CD8-positive, alpha-beta memory T cell (primary cell): ENCODE data around the gene GRID2. TPM values are rescaled to one million over a fixed set of nuclear protein-coding genes. Genes with fewer than 3 reads are reported as not detected.
"Not testable (repeated sequence)": the region's sequence is repeated elsewhere in the genome, so short reads cannot be mapped to it uniquely, and the experiment has no call there.

Experiments
- CTCF ChIA-PET: fragments of 350-600 bp; sonication (Branson Sonifier 250); formaldehyde crosslinking; loops from one replicate; lab custom pipeline; 2021; ENCODE audit warnings: antibody characterized with exemption; lab: Charles Lee
- POLR2A ChIA-PET: fragments of 350-600 bp; sonication (Branson Sonifier 250); formaldehyde crosslinking; loops from one replicate; lab custom pipeline; 2021; ENCODE audit warnings: antibody characterized with exemption; lab: Charles Lee
- DNase-seq, 5 donors: peaks; one replicate each; pipeline versions ENCODE4 v3.0.0 to v3.0.0-alpha.2; 2020 to 2022; ENCODE audit warnings: mixed read lengths in 1 of 5
- H3K27ac ChIP-seq: one replicate; pipeline ENCODE4 v1.7.0; 2013; ENCODE audit warnings: low read depth, mild to moderate bottlenecking, low read length, moderate library complexity
- H3K27me3 ChIP-seq: 2 replicates; pipeline ENCODE4 v1.7.0; 2013; ENCODE audit warnings: low read length, mild to moderate bottlenecking; ENCODE audit not compliant: insufficient read depth, poor library complexity, severe bottlenecking
- H3K36me3 ChIP-seq: 2 replicates; pipeline ENCODE4 v1.7.0; 2013; ENCODE audit warnings: mild to moderate bottlenecking, low read length, moderate library complexity; ENCODE audit not compliant: insufficient read depth
- H3K4me1 ChIP-seq: 2 replicates; pipeline ENCODE4 v1.7.0; 2013; ENCODE audit warnings: mild to moderate bottlenecking, low read length, moderate library complexity; ENCODE audit not compliant: insufficient read depth
- H3K4me3 ChIP-seq: 2 replicates; pipeline ENCODE4 v1.7.0; 2013; ENCODE audit warnings: mild to moderate bottlenecking, low read length
- H3K9me3 ChIP-seq: 2 replicates; pipeline ENCODE4 v1.7.0; 2013; ENCODE audit warnings: mild to moderate bottlenecking, low read length
- H3K27ac Mint-ChIP-seq, 8 donors: one replicate each; pipeline ENCODE4 v1.8.0; 2020 to 2021; ENCODE audit warnings: mixed read lengths in 8 of 8, mild to moderate bottlenecking in 6 of 8, inconsistent platforms in 3 of 8, moderate library complexity in 3 of 8
- H3K27me3 Mint-ChIP-seq, 2 donors: one replicate each; pipeline ENCODE4 v1.8.0; 2020 to 2021; ENCODE audit warnings: mixed read lengths in 2 of 2, mild to moderate bottlenecking in 1 of 2, moderate library complexity in 1 of 2
- H3K36me3 Mint-ChIP-seq, 3 donors: one replicate each; pipeline ENCODE4 v1.8.0; 2020 to 2021; ENCODE audit warnings: mixed read lengths in 3 of 3, inconsistent platforms in 1 of 3, mild to moderate bottlenecking in 1 of 3
- H3K4me1 Mint-ChIP-seq, 3 donors: one replicate each; pipeline ENCODE4 v1.8.0; 2020 to 2021; ENCODE audit warnings: mixed read lengths in 3 of 3, inconsistent platforms in 1 of 3, mild to moderate bottlenecking in 1 of 3
- H3K4me3 Mint-ChIP-seq, 7 donors: one replicate each; pipeline ENCODE4 v1.8.0; 2020 to 2021; ENCODE audit warnings: mixed read lengths in 7 of 7, mild to moderate bottlenecking in 6 of 7, moderate library complexity in 4 of 7, inconsistent platforms in 2 of 7
- H3K9me3 Mint-ChIP-seq, 5 donors: one replicate each; pipeline ENCODE4 v1.8.0; 2020 to 2022; ENCODE audit warnings: mixed read lengths in 5 of 5, mild to moderate bottlenecking in 3 of 5, moderate library complexity in 2 of 5, inconsistent platforms in 1 of 5
- polyA plus RNA-seq: library from polyadenylated mRNA; unstranded; fragments of 300-500 nt; fragmentation: Illumina TruSeq; gene quantifications from one replicate; pipeline ENCODE4 v1.2.3, GENCODE V29; 2021
- total RNA-seq, 2 experiments: library from RNA; stranded (reverse); gene quantifications; one replicate each; pipeline ENCODE4 v1.2.3, GENCODE V29; 2021

The GRID2 gene
- total and polyA plus RNA-seq, 3 experiments from 2014 or later, result not detected

DNA sequence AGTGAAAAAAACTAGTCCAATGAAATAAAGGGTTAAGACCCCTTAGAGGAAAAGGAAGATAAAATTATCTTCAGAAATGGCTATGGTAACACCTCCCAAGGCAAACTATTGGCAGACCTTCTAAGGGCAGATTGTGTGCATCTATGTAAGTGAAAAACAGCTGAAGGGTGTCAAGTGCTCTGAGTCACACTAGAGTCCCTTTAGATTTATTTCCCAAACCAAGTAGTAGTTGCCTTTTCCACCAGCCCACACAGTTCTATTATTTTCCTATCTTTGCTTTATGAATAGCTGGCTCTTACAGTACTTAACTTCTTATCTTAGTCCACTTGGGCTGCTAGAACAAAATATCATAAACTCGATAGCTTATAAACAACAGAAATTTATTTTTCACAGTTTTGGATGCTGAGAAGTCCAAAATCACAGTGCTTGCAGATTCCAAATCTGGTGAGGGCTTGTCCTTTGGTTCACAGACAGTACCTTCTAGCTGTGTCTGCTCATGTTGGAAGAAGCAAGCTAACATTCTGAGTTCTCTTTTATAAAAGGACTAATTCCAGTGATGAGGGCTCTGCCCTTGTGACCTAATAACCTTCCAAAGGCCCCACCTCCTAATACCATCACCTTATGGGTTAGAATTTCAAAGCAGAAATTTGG is 143.6 kb downstream of the GRID2 start:
- Histone ChIP-seq H3K27ac (no peak overlapping the region), H3K36me3 (no peaks in the 10 kb centered on the region), H3K9me3 (no peaks in the 10 kb centered on the region), H3K4me1 (no peaks in the 10 kb centered on the region), H3K4me3 (no peak overlapping the region), H3K27me3 (no peaks in the 10 kb centered on the region)
- H3K27ac Mint-ChIP-seq, result no peak overlapping the region
- no peak overlapping the region for H3K4me3 Mint-ChIP-seq
- H3K27me3 Mint-ChIP-seq, result no peaks in the 10 kb centered on the region
- no peaks in the 10 kb centered on the region for H3K4me1 Mint-ChIP-seq
- ChIA-PET POLR2A (no interaction called here), CTCF (no interaction called here)
- no peak for DNase-seq
- no peaks in the 10 kb centered on the region for H3K36me3 Mint-ChIP-seq
- peaks cover 0 to 14% (median 5%) of the 10 kb centered on the region in 5 donors for H3K9me3 Mint-ChIP-seq

DNA sequence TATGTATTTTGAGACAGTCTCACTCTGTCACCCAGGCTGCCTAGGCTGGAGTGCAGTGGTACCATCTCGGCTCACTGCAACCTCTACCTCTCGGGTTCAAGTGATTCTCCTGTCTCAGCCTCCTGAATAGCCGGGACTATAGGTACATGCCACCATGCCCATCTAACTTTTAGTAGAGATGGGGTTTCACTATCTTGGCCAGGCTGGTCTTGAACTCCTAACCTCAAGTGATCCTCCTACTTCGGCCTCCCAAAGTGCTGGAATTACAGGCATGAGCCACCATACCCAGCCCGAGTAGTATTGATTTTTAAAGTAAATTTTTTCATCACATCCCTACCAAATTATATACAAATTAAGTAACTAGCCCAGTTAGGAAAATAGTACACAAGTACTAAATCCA is 144.4 kb downstream of the GRID2 start:
- H3K9me3 ChIP-seq, H3K36me3 Mint-ChIP-seq, DNase-seq, H3K27me3 Mint-ChIP-seq, H3K4me1 Mint-ChIP-seq, POLR2A ChIA-PET, CTCF ChIA-PET, H3K27ac Mint-ChIP-seq, H3K27ac ChIP-seq, H3K27me3 ChIP-seq, H3K4me1 ChIP-seq, H3K36me3 ChIP-seq, H3K4me3 ChIP-seq, H3K4me3 Mint-ChIP-seq: not testable (repeated sequence)
- peaks cover 0 to 14% (median 4%) of the 10 kb centered on the region in 5 donors for H3K9me3 Mint-ChIP-seq

DNA sequence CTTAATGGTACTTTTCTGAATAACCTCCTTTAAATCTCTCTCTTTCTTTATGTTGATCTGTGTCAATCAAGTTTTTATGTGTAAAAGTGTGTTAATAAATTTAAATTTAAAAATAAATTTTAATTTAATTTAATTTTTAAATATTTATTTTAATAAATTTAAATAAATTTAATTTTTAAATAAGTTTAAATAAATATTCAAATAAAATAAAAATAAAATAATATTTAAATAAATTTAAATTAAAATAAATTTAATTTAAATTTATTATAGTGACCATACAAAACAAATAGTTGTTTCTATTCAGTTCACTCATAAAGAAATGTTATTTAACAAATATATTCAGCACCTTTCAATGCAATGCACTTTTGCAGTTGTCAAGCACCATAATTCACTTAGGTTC is 146.9 kb downstream of the GRID2 start:
- ChIA-PET POLR2A (no interaction called here), CTCF (no interaction called here)
- Histone ChIP-seq H3K36me3 (no peaks in the 10 kb centered on the region), H3K4me1 (no peaks in the 10 kb centered on the region), H3K4me3 (no peak overlapping the region), H3K27ac (no peak overlapping the region), H3K9me3 (no peaks in the 10 kb centered on the region), H3K27me3 (no peaks in the 10 kb centered on the region)
- Mint-ChIP-seq H3K9me3 (peaks cover 0 to 10% (median 4%) of the 10 kb centered on the region in 5 donors), H3K27me3 (no peaks in the 10 kb centered on the region), H3K4me1 (no peaks in the 10 kb centered on the region), H3K4me3 (no peak overlapping the region), H3K36me3 (no peaks in the 10 kb centered on the region), H3K27ac (no peak overlapping the region)
- DNase-seq, result no peak

DNA sequence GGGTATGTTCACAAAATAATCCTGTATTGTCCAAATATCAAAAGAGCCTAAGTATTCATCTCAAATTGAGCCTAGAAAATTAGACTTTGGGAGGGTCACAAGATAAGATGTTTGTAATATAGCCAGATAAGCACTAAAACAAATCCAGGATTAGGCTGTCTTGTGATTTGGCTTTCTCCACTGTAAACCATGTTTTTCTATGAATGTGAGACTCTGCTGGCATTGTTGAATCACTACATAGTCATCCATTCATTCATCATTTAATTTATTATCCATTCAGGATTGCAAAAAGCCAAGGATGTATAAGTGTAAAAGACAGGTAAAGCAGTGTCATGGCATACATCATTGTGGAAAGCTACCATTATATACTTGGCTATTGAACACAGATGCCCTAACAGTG is 148.0 kb downstream of the GRID2 start:
- H3K4me1 Mint-ChIP-seq, result no peaks in the 10 kb centered on the region
- H3K4me3 ChIP-seq, result no peak overlapping the region
- no peaks in the 10 kb centered on the region for H3K36me3 Mint-ChIP-seq
- no peak overlapping the region for H3K27ac Mint-ChIP-seq
- peaks cover 0 to 10% (median 2%) of the 10 kb centered on the region in 5 donors for H3K9me3 Mint-ChIP-seq
- H3K4me1 ChIP-seq, result no peaks in the 10 kb centered on the region
- no peaks in the 10 kb centered on the region for H3K27me3 ChIP-seq
- DNase-seq, result no peak
- POLR2A ChIA-PET, result no interaction called here
- CTCF ChIA-PET, result no interaction called here
- no peak overlapping the region for H3K27ac ChIP-seq
- no peaks in the 10 kb centered on the region for H3K27me3 Mint-ChIP-seq
- H3K36me3 ChIP-seq, result no peaks in the 10 kb centered on the region
- no peaks in the 10 kb centered on the region for H3K9me3 ChIP-seq
- H3K4me3 Mint-ChIP-seq, result no peak overlapping the region

DNA sequence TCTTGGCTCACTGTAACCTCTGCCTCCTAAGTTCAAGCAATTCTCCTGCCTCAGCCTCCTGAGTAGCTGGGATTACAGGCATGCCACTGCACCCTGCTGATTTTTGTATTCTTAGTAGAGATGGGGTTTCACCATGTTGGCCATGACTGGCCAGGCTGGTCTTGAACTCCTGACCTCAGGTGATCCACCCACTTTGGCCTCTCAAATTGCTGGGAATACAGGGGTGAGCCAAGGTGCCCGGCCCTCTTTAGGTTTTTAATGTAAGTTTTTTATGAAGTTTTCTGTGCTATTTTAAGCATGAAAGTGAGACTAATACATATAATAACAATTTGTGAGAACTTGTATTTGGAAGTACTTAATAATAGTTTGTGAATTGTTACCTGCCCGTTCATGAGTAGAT is 148.6 kb downstream of the GRID2 start:
- H3K4me1 ChIP-seq, H3K27me3 ChIP-seq, H3K9me3 Mint-ChIP-seq, H3K4me1 Mint-ChIP-seq, CTCF ChIA-PET, H3K36me3 Mint-ChIP-seq, POLR2A ChIA-PET, H3K27ac Mint-ChIP-seq, H3K9me3 ChIP-seq, H3K4me3 Mint-ChIP-seq, H3K4me3 ChIP-seq, H3K27ac ChIP-seq, H3K36me3 ChIP-seq, DNase-seq, H3K27me3 Mint-ChIP-seq: not testable (repeated sequence)

DNA sequence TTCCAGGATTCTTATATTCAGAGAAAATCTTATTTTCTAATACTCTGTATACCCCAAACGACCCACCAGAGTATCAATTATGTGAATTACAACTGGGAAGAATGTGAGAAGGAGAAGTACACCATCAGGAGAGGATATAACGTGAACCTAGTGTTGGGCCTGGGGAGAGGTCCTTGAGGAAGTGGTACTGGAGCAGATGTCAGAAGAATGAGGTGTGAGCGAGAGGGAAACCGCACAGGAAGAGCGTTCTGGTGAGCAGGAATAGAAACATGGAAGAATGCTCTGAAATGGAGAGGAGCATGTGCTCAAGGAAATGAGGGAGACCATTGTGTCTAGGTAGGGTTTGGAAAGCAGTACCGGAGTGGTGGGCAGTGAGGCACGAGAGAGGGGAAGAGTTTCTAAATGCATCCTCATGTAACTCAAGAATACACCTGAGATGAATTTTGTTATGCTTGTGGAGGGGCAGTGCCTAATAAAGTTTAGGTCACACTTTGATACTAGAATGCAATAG is 151.6 kb downstream of the GRID2 start:
- no peak overlapping the region for H3K27ac ChIP-seq
- peaks cover 3 to 10% (median 4%) of the 10 kb centered on the region in 5 donors for H3K9me3 Mint-ChIP-seq
- ChIA-PET POLR2A (no interaction called here), CTCF (no interaction called here)
- no peak for DNase-seq
- H3K9me3 ChIP-seq, result no peaks in the 10 kb centered on the region
- no peak overlapping the region for H3K4me3 Mint-ChIP-seq
- no peak overlapping the region for H3K4me3 ChIP-seq
- no peaks in the 10 kb centered on the region for H3K36me3 ChIP-seq
- H3K4me1 ChIP-seq, result no peaks in the 10 kb centered on the region
- no peaks in the 10 kb centered on the region for H3K36me3 Mint-ChIP-seq
- H3K27me3 Mint-ChIP-seq, result no peaks in the 10 kb centered on the region
- no peaks in the 10 kb centered on the region for H3K4me1 Mint-ChIP-seq
- H3K27ac Mint-ChIP-seq, result no peak overlapping the region
- no peaks in the 10 kb centered on the region for H3K27me3 ChIP-seq

DNA sequence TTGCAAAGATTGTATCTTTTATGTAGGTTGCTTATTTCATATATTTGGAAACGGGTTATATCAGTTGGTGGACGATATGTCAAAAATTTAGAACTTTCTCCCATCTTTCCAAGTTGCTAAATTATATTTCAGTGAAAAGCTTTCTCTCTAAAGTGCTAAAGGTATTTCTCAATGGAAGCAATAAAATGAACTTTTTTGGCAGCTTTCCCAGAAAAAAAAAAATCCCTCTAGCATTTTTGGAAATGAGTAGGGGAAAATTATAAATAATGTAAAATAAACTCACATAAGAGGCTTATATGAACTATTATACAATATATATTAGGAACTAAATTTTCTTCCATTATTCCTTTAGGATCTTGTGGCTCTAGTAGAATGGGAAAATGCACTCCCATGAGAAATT is 152.2 kb downstream of the GRID2 start:
- Mint-ChIP-seq H3K4me1 (no peaks in the 10 kb centered on the region), H3K27ac (no peak overlapping the region), H3K36me3 (no peaks in the 10 kb centered on the region), H3K9me3 (peaks cover 3 to 10% (median 5%) of the 10 kb centered on the region in 5 donors), H3K4me3 (no peak overlapping the region), H3K27me3 (no peaks in the 10 kb centered on the region)
- POLR2A ChIA-PET, result no interaction called here
- H3K4me1 ChIP-seq, result no peaks in the 10 kb centered on the region
- no peak overlapping the region for H3K4me3 ChIP-seq
- no peaks in the 10 kb centered on the region for H3K36me3 ChIP-seq
- no peak for DNase-seq
- H3K27ac ChIP-seq, result no peak overlapping the region
- CTCF ChIA-PET, result no interaction called here
- H3K9me3 ChIP-seq, result no peaks in the 10 kb centered on the region
- no peaks in the 10 kb centered on the region for H3K27me3 ChIP-seq

DNA sequence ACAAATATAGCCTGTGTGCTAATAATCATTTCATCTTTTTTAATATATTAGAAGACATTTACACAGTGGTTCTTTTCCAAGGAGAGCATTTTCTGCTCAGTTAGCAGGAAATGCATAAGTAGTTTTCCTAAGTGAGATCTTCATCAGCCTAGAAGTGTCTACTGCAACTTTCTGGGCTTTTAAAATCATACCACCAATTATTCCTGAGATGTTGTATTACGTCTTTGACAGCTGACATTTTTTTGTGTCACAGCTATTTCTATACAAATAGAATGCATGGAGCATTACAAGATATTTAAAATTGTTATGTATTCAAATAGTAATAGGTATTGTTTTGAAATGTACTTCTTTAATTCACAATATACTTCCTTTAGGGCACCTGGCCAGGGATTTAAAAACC is 158.0 kb downstream of the GRID2 start:
- Histone ChIP-seq H3K27me3 (no peaks in the 10 kb centered on the region), H3K27ac (no peak overlapping the region), H3K4me1 (no peaks in the 10 kb centered on the region), H3K4me3 (no peak overlapping the region), H3K9me3 (no peaks in the 10 kb centered on the region), H3K36me3 (no peaks in the 10 kb centered on the region)
- ChIA-PET POLR2A (no interaction called here), CTCF (no interaction called here)
- Mint-ChIP-seq H3K4me3 (no peak overlapping the region), H3K9me3 (peaks cover 3 to 20% (median 3%) of the 10 kb centered on the region in 5 donors), H3K36me3 (no peaks in the 10 kb centered on the region), H3K4me1 (no peaks in the 10 kb centered on the region), H3K27me3 (no peaks in the 10 kb centered on the region), H3K27ac (no peak overlapping the region)
- DNase-seq, result no peak
